K562 (cell line): Measurements from ENCODE around the gene RHBDF2. TPM values are rescaled to one million over a fixed set of nuclear protein-coding genes. Genes with fewer than 3 reads are reported as not detected.

ENCODE experiments used
- CLOCK ChIP-seq: fragments of 250-450 bp; sonication (Bioruptor Pico); IDR thresholded peaks from 2 replicates; pipeline ENCODE4 v1.4.0; 2020; ENCODE audit warnings: mild to moderate bottlenecking, moderate library complexity, borderline replicate concordance
- CREB5 ChIP-seq: fragments of 250-450 bp; sonication (Bioruptor Pico); IDR thresholded peaks from 2 replicates; pipeline ENCODE4 v1.5.0; 2020; ENCODE audit warnings: mild to moderate bottlenecking
- E2F8 ChIP-seq: fragments of 450-650 bp; IDR thresholded peaks from 2 replicates; pipeline ENCODE4 v1.7.1; 2018; ENCODE audit warnings: mild to moderate bottlenecking, low read depth; ENCODE audit not compliant: partially characterized antibody
- ELK1 ChIP-seq: sonication (generic); formaldehyde crosslinking; IDR thresholded peaks from 2 replicates; pipeline ENCODE4 v1.8.1; 2022; ENCODE audit warnings: missing genetic modification reagents
- PRDM10 ChIP-seq: fragments of 450-650 bp; IDR thresholded peaks from 2 replicates; pipeline ENCODE4 v1.6.1; 2018; ENCODE audit not compliant: partially characterized antibody
- PTTG1 ChIP-seq: fragments of 450-650 bp; IDR thresholded peaks from 2 replicates; pipeline ENCODE4 v1.6.1; 2016; ENCODE audit warnings: low read depth, mild to moderate bottlenecking, missing genetic modification characterization, missing compliant biosample characterization
- TCF7L2 ChIP-seq: fragments of 150-350 bp; IDR thresholded peaks from 2 replicates; pipeline ENCODE4 v1.6.1; 2016; ENCODE audit warnings: low read depth, mild to moderate bottlenecking, low read length, moderate library complexity
- THRA ChIP-seq: fragments of 450-650 bp; IDR thresholded peaks from 2 replicates; pipeline ENCODE4 v1.6.1; 2017; ENCODE audit warnings: mild to moderate bottlenecking, moderate library complexity
- ZBTB17 ChIP-seq: fragments of 450-650 bp; formaldehyde crosslinking; IDR thresholded peaks from 2 replicates; pipeline ENCODE4 v1.4.0; 2020; ENCODE audit warnings: mild to moderate bottlenecking
- ZNF239 ChIP-seq: fragments of 250-450 bp; sonication (Bioruptor Pico); IDR thresholded peaks from 2 replicates; pipeline ENCODE4 v1.4.0; 2020; ENCODE audit warnings: mild to moderate bottlenecking
- ZNF311 ChIP-seq: fragments of 250-450 bp; sonication (Bioruptor Pico); IDR thresholded peaks from 2 replicates; pipeline ENCODE4 v1.4.0; 2020; ENCODE audit warnings: mild to moderate bottlenecking, moderate library complexity
- polyA plus RNA-seq, 8 experiments: library from polyadenylated mRNA; depleted of rRNA in 4 of 8; stranded (reverse) in 5 of 8; unstranded in 3 of 8; fragments of >200 nt; fragmentation: Nextera tagmentation in 2 of 8; fragmentation: Illumina TruSeq in 1 of 8; extraction: Ambion mirVana in 2 of 8; extraction: Trizol in 1 of 8; gene quantifications; 2 replicates each; pipeline versions ENCODE4 v1.2.1 to v1.2.3, GENCODE V29; 2011 to 2014; ENCODE audit warnings: inconsistent platforms in 1 of 8, missing spikeins in 1 of 8
- total RNA-seq, 7 experiments: library from RNA; depleted of rRNA in 6 of 7; stranded (reverse); fragments of >200 nt in 6 of 7; fragmentation: Illumina TruSeq in 2 of 7; extraction: Trizol in 2 of 7; gene quantifications; 2 replicates each; pipeline versions ENCODE4 v1.2.1 to v1.2.3, GENCODE V29; 2011 to 2021; ENCODE audit warnings: low replicate concordance in 1 of 7

The RHBDF2 gene
- total and polyA plus RNA-seq, 9 of the 15 experiments (the other 6 are each of a cell fraction or from before 2014, with no cell fraction given) = 0.04 to 2.8 (median 1.1) TPM

- no peak for TF ChIP-seq E2F8
- no peak for TF ChIP-seq ZNF239 (CRISPR knock-in tag)
- no peak for TF ChIP-seq ZBTB17 (CRISPR knock-in tag)
- no peak for TF ChIP-seq ELK1 (CRISPR knock-in tag)
- TF ChIP-seq PRDM10 = no peak
- TF ChIP-seq CLOCK (CRISPR knock-in tag) = no peak
- TF ChIP-seq CREB5 = no peak
- TF ChIP-seq ZNF311 (CRISPR knock-in tag) = no peak
- no peak for TF ChIP-seq TCF7L2
- no peak for TF ChIP-seq PTTG1 (tag)
- TF ChIP-seq THRA = no peak
Observed at GRCh38 chr17:76452660-76453430, 48.4 kb downstream of the RHBDF2 start, which contains the start of gene UBE2O (continued).
